GM12878 (cell line): ENCODE data around the gene ME3. TPM values are rescaled to one million over a fixed set of nuclear protein-coding genes. Genes with fewer than 3 reads are reported as not detected.
A peak's percentile ranks its signal among the peaks of the same experiment; 100 is the strongest.

Source experiments
- CBX3 ChIP-seq: fragments of 200-600 bp; sonication (generic); IDR thresholded peaks from 2 replicates; pipeline ENCODE4 v1.6.1; 2016; ENCODE audit warnings: low read depth, borderline replicate concordance
- CBX5 ChIP-seq: sonication (generic); IDR thresholded peaks from 2 replicates; pipeline ENCODE4 v1.6.1; 2016; ENCODE audit warnings: low read depth, moderate library complexity, mild to moderate bottlenecking, inconsistent platforms
- CHD2 ChIP-seq: IDR thresholded peaks from 2 replicates; pipeline ENCODE4 v1.6.1; 2011; ENCODE audit warnings: low read depth, low read length, improper control_type of control experiment, borderline replicate concordance
- IRF3 ChIP-seq: fragments of 450-650 bp; IDR thresholded peaks from 2 replicates; pipeline ENCODE4 v1.6.1; 2014; ENCODE audit warnings: mild to moderate bottlenecking
- REST ChIP-seq: IDR thresholded peaks from 2 replicates; pipeline ENCODE4 v1.6.1; 2012; ENCODE audit warnings: mild to moderate bottlenecking, low read depth, low read length
- SIX5 ChIP-seq: IDR thresholded peaks from 2 replicates; pipeline ENCODE4 v1.6.1; 2011; ENCODE audit warnings: mild to moderate bottlenecking, low read depth, low read length, moderate library complexity; ENCODE audit not compliant: severe bottlenecking
- SMAD5 ChIP-seq: IDR thresholded peaks from 2 replicates; pipeline ENCODE4 v1.6.1; 2016; ENCODE audit warnings: antibody characterized with exemption, low read depth
- ZBTB11 ChIP-seq: fragments of 450-650 bp; formaldehyde crosslinking; IDR thresholded peaks from 2 replicates; pipeline ENCODE4 v1.5.0; 2022; ENCODE audit warnings: mild to moderate bottlenecking, missing genetic modification characterization
- polyA plus RNA-seq, 11 experiments: library from polyadenylated mRNA; depleted of rRNA in 4 of 11; unstranded in 6 of 11; stranded (reverse) in 5 of 11; fragments of >200 nt; fragmentation: Nextera tagmentation in 4 of 11; fragmentation: Illumina TruSeq in 1 of 11; extraction: Ambion mirVana in 4 of 11; extraction: Trizol in 1 of 11; gene quantifications; 1 replicate in 1 of 11; 2 replicates in 10 of 11; pipeline versions ENCODE4 v1.2.1 to v1.2.3, GENCODE V29; 2011 to 2016; ENCODE audit warnings: inconsistent platforms in 2 of 11, missing spikeins in 2 of 11, low read depth in 1 of 11
- total RNA-seq, 4 experiments: library from RNA; depleted of rRNA in 3 of 4; stranded (reverse); fragments of >200 nt in 3 of 4; fragmentation: Illumina TruSeq in 1 of 4; extraction: Trizol in 1 of 4; gene quantifications; 2 replicates each; pipeline versions ENCODE4 v1.2.1 to v1.2.3, GENCODE V29; 2013 to 2021

Gene ME3
- total and polyA plus RNA-seq, 10 of the 15 experiments (the other 5 are each of a cell fraction or from before 2014, with no cell fraction given): 0.06 to 0.40 (median 0.19) TPM; not detected in 2

GRCh38 chr11:86443415-86443814, 229.0 kb downstream of the ME3 start (continued):
- TF ChIP-seq CBX5 (0 out of 2 replicates have a peak, but pooled peaks have one; percentile 21), SIX5 (peak; percentile 3), SMAD5 (no peak), IRF3 (no peak), REST (no peak; the same call in 1 of the 2 replicates), CBX3 (no peak), CHD2 (no peak), ZBTB11 (no peak)
